Neuronal stem cell (in vitro differentiated cells): Measurements from ENCODE around the gene GMPR.

Experiments
- DNase-seq: peaks from one replicate; pipeline ENCODE4 v3.0.0-alpha.2; 2013; ENCODE audit warnings: low spot score
- H2AFZ ChIP-seq: one replicate; pipeline ENCODE4 v1.6.1; 2013; ENCODE audit warnings: mild to moderate bottlenecking, low read length, inconsistent platforms
- H2AK5ac ChIP-seq: 2 replicates; pipeline ENCODE4 v1.6.1; 2013; ENCODE audit warnings: low read depth, mild to moderate bottlenecking, inconsistent platforms, low read length, moderate library complexity, mixed read lengths
- H2BK120ac ChIP-seq: 2 replicates; pipeline ENCODE4 v1.6.1; 2013; ENCODE audit warnings: low read depth, mild to moderate bottlenecking, inconsistent platforms, low read length, moderate library complexity, mixed read lengths
- H2BK12ac ChIP-seq: one replicate; pipeline ENCODE4 v1.6.1; 2013; ENCODE audit warnings: low read length, inconsistent platforms
- H2BK15ac ChIP-seq: 2 replicates; pipeline ENCODE4 v1.6.1; 2013; ENCODE audit warnings: mild to moderate bottlenecking, low read length, inconsistent platforms, mixed read lengths
- H2BK5ac ChIP-seq: one replicate; pipeline ENCODE4 v1.6.1; 2013; ENCODE audit warnings: inconsistent platforms, mild to moderate bottlenecking, low read length, moderate library complexity
- H3K14ac ChIP-seq: one replicate; pipeline ENCODE4 v1.6.1; 2013; ENCODE audit warnings: low read length, inconsistent platforms
- H3K18ac ChIP-seq: 2 replicates; pipeline ENCODE4 v1.6.1; 2013; ENCODE audit warnings: low read length, inconsistent platforms
- H3K23ac ChIP-seq: 2 replicates; pipeline ENCODE4 v1.6.1; 2013; ENCODE audit warnings: low read depth, mild to moderate bottlenecking, mixed read lengths, low read length, inconsistent platforms; ENCODE audit not compliant: poor library complexity
- H3K27ac ChIP-seq: replicated peaks from 3 replicates; pipeline ENCODE4 v1.5.1; 2013; ENCODE audit warnings: low read length, inconsistent platforms
- H3K27me3 ChIP-seq, 3 experiments: 2 replicates each; pipeline ENCODE4 v1.6.1; 2013; ENCODE audit warnings: low read length in 3 of 3, mild to moderate bottlenecking in 2 of 3, inconsistent platforms in 1 of 3, low read depth in 1 of 3, mixed read lengths in 1 of 3, moderate library complexity in 1 of 3; ENCODE audit not compliant: control insufficient read depth in 3 of 3, insufficient read depth in 3 of 3
- H3K36me3 ChIP-seq, 2 donors: replicated peaks in 1 of 2; 2 replicates each; pipeline ENCODE4 v1.6.1; 2013; ENCODE audit warnings: low read length in 2 of 2; ENCODE audit not compliant: control insufficient read depth in 2 of 2, insufficient read depth in 2 of 2
- H3K4ac ChIP-seq: 2 replicates; pipeline ENCODE4 v1.6.1; 2013; ENCODE audit warnings: inconsistent platforms, mild to moderate bottlenecking, low read length, moderate library complexity
- H3K4me1 ChIP-seq, 2 donors: 1 replicate in 1 of 2; 2 replicates in 1 of 2; pipeline ENCODE4 v1.6.1; 2013; ENCODE audit warnings: low read length in 2 of 2, low read depth in 1 of 2; ENCODE audit not compliant: control insufficient read depth in 2 of 2, insufficient read depth in 1 of 2
- H3K4me2 ChIP-seq: one replicate; pipeline ENCODE4 v1.6.1; 2013; ENCODE audit warnings: mild to moderate bottlenecking, low read length, inconsistent platforms; ENCODE audit not compliant: insufficient read depth, poor library complexity, severe bottlenecking
- H3K4me3 ChIP-seq, 2 donors: 2 replicates each; pipeline ENCODE4 v1.5.1; 2013; ENCODE audit warnings: low read length in 2 of 2, mild to moderate bottlenecking in 2 of 2, inconsistent platforms in 1 of 2, moderate library complexity in 1 of 2
- H3K79me1 ChIP-seq: one replicate; pipeline ENCODE4 v1.6.1; 2013; ENCODE audit warnings: low read depth, mild to moderate bottlenecking, inconsistent platforms, low read length, moderate library complexity
- H3K9ac ChIP-seq: one replicate; pipeline ENCODE4 v1.6.1; 2013; ENCODE audit warnings: mild to moderate bottlenecking, low read depth, low read length, inconsistent platforms; ENCODE audit not compliant: poor library complexity
- H3K9me3 ChIP-seq, 2 donors: replicated peaks in 1 of 2; 2 replicates each; pipeline versions ENCODE3 to v1.6.1; 2013; ENCODE audit warnings: low read length in 2 of 2, mild to moderate bottlenecking in 2 of 2, inconsistent platforms in 1 of 2, low read depth in 1 of 2, mixed read lengths in 1 of 2, moderate library complexity in 1 of 2; ENCODE audit not compliant: control insufficient read depth in 2 of 2, insufficient read depth in 1 of 2
- H4K8ac ChIP-seq: one replicate; pipeline ENCODE4 v1.6.1; 2013; ENCODE audit warnings: low read depth, mild to moderate bottlenecking, inconsistent platforms, low read length, moderate library complexity
- H4K91ac ChIP-seq: one replicate; pipeline ENCODE4 v1.6.1; 2013; ENCODE audit warnings: low read length, low read depth, mild to moderate bottlenecking, inconsistent platforms; ENCODE audit not compliant: poor library complexity
- WGBS, 2 donors: extraction: QIAGEN DNeasy Blood & Tissue Kit; methylation state at CpG; one replicate each; pipeline ENCODE4 v1.1.7; 2013; ENCODE audit warnings: missing lambda C conversion rate in 2 of 2, mixed read lengths in 1 of 2; ENCODE audit not compliant: insufficient read length in 2 of 2, insufficient replicate concordance in 1 of 2; ENCODE audit errors: extremely low coverage in 2 of 2; 5-methylcytosine and 5-hydroxymethylcytosine counted together

Gene GMPR

DNA sequence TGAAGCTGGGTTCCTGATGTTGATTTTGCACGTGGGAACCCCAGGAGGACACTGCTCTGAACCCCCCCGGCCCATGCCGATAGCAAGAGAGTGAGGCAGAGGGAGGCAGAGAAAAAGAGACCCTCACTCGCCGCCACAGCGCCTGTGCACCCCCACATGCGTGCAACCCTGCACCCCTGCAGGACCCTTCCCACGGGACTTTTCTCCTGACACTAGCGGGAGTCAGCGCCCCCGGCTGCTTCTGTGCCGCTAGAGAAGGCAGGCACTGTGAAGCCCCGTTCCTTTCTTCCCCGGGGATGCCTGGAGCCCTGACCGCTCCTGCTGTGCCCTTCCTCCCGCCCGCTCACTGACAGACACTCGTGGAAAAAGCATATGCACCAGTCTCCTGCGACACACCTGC is 67.4 kb downstream of the GMPR start:
- peak overlapping the region; percentile 54 for H3K4me2 ChIP-seq

DNA sequence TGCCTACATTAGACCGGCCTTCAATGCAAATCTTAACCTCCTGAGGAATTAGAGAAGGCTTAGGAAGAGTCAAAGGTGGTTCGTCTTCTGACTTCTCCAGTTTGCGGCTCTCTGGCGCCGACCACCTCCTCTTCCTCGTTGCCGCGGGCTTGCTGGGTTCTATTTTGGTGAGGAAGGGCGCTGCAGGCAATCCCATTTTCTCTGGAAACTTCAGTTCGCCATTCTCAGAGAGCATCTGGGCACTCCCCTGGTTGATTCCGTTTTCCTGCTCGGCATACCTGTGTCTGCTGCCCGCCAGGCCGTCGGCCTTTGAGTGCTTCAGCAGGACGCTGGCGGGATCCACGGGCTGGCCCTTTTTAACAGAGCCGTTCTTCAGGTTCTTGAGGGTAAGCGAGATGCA is 67.9 kb downstream of the GMPR start:
- H2AFZ ChIP-seq, result no peak overlapping the region
- no peak overlapping the region for H3K23ac ChIP-seq
- H3K36me3 ChIP-seq, result no peaks in the 10 kb centered on the region
- H3K4ac ChIP-seq, result no peak overlapping the region
- peak overlapping the region; percentile 2 for H3K9ac ChIP-seq
- H3K27ac ChIP-seq, result no peak overlapping the region
- H4K91ac ChIP-seq, result no peak overlapping the region
- H3K79me1 ChIP-seq, result no peaks in the 10 kb centered on the region
- H2AK5ac ChIP-seq, result no peak overlapping the region
- no peak overlapping the region for H3K14ac ChIP-seq
- WGBS, 2 donors, result no CpG with 5 or more reads among the region's 20 CpGs
- H4K8ac ChIP-seq, result no peak overlapping the region
- peaks cover 12 to 13% of the 10 kb centered on the region in 2 donors for H3K4me1 ChIP-seq
- H3K18ac ChIP-seq, result peak overlapping the region; percentile 11
- H2BK12ac ChIP-seq, result no peak overlapping the region
- no peak overlapping the region for H3K4me3 ChIP-seq
- DNase-seq, result no peak
- H3K9me3 ChIP-seq, result no peaks in the 10 kb centered on the region
- H2BK5ac ChIP-seq, result no peak overlapping the region
- no peak overlapping the region for H3K4me2 ChIP-seq
- no peak overlapping the region for H2BK120ac ChIP-seq
- H2BK15ac ChIP-seq, result no peak overlapping the region
- H3K27me3 ChIP-seq, result peaks cover 0 to 10% (median 0%) of the 10 kb centered on the region in 3 experiments

More for the DNA sequence above, 67.4 kb downstream of the GMPR start:
- peak overlapping the region; percentile 64 for H2AK5ac ChIP-seq
- no peaks in the 10 kb centered on the region for H3K79me1 ChIP-seq
- H2BK5ac ChIP-seq, result no peak overlapping the region
- peak overlapping the region; percentile 63 for H3K14ac ChIP-seq
- peak overlapping the region; percentile 31 for H2BK15ac ChIP-seq
- H3K9ac ChIP-seq, result peak overlapping the region; percentile 38
- no peak overlapping the region for H3K27ac ChIP-seq
- no peak overlapping the region for H2BK120ac ChIP-seq
- peaks cover 0 to 10% (median 0%) of the 10 kb centered on the region in 3 experiments for H3K27me3 ChIP-seq
- no peak overlapping the region for H3K4ac ChIP-seq
- H2BK12ac ChIP-seq, result no peak overlapping the region
- H2AFZ ChIP-seq, result no peak overlapping the region
- no peaks in the 10 kb centered on the region for H3K36me3 ChIP-seq
- H3K4me3 ChIP-seq, result peak overlapping the region in 1 of 2 donors; percentile 53
- no peak overlapping the region for H4K8ac ChIP-seq
- no peak overlapping the region for H4K91ac ChIP-seq
- peaks cover 13% of the 10 kb centered on the region in 2 donors for H3K4me1 ChIP-seq
- no CpG with 5 or more reads among the region's 19 CpGs for WGBS, 2 donors
- H3K18ac ChIP-seq, result peak overlapping the region; percentile 87
- no peaks in the 10 kb centered on the region for H3K9me3 ChIP-seq
- peak overlapping the region; percentile 17 for H3K23ac ChIP-seq
- no peak for DNase-seq

GRCh38 chr6:16311763-16312162 is 73.4 kb downstream of the GMPR start:
- no peaks in the 10 kb centered on the region for H3K9me3 ChIP-seq

DNA sequence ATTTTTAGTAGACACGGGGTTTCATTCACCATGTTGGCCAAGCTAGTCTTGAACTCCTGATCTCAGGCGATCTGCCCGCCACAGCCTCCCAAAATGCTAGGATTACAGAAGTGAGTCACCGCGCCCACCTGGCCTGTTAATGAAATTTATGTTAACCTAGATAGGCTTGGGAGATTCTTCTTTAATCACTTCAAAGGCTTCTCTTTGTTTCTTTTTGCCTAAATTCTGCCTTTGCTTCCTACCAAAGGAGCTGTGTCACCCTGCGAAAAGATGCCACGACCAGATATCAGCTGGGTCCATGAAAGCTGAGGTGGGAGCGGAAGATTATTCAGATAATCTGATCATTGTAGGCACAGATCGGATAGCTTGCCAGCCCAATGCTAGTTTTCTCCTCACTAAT is 75.3 kb downstream of the GMPR start:
- Histone ChIP-seq H3K27ac (no peak overlapping the region), H3K79me1 (peaks cover 1% of the 10 kb centered on the region), H3K18ac (no peak overlapping the region), H3K27me3 (no peaks in the 10 kb centered on the region), H2AFZ (no peak overlapping the region), H2BK12ac (no peak overlapping the region), H4K91ac (no peak overlapping the region), H2AK5ac (no peak overlapping the region), H3K4ac (no peak overlapping the region), H3K23ac (no peak overlapping the region), H3K36me3 (no peaks in the 10 kb centered on the region), H3K9me3 (no peaks in the 10 kb centered on the region), H3K9ac (no peak overlapping the region), H2BK5ac (no peak overlapping the region), H3K4me1 (peaks cover 2 to 3% of the 10 kb centered on the region in 2 donors), H2BK15ac (no peak overlapping the region), H3K4me2 (no peak overlapping the region), H3K14ac (no peak overlapping the region), H4K8ac (no peak overlapping the region), H2BK120ac (no peak overlapping the region), H3K4me3 (no peak overlapping the region)
- no peak for DNase-seq
- no CpG with 5 or more reads among the region's 9 CpGs for WGBS, 2 donors

More at GRCh38 chr6:16311763-16312162, 73.4 kb downstream of the GMPR start:
- Histone ChIP-seq H3K23ac (no peak overlapping the region), H2BK15ac (no peak overlapping the region), H3K4me3 (no peak overlapping the region), H4K91ac (no peak overlapping the region), H3K27ac (no peak overlapping the region), H2AK5ac (no peak overlapping the region), H2BK12ac (no peak overlapping the region), H2BK5ac (no peak overlapping the region), H3K4ac (no peak overlapping the region), H3K4me2 (no peak overlapping the region), H2AFZ (no peak overlapping the region), H3K18ac (no peak overlapping the region), H3K4me1 (peaks cover under 1 to 3% of the 10 kb centered on the region in 2 donors), H4K8ac (no peak overlapping the region), H3K14ac (no peak overlapping the region), H3K9ac (no peak overlapping the region), H3K79me1 (no peaks in the 10 kb centered on the region), H2BK120ac (no peak overlapping the region), H3K36me3 (no peaks in the 10 kb centered on the region), H3K27me3 (no peaks in the 10 kb centered on the region)
- DNase-seq, result no peak
- no CpG with 5 or more reads among the region's 6 CpGs for WGBS, 2 donors
